SIG-M5 treated with dmso at 0.1 percent for 504 hours (cell line): ENCODE measurements around the gene CXCL8.
A peak's percentile ranks its signal among the peaks of the same experiment; 100 is the strongest.
"Not testable (repeated sequence)": the region's sequence is repeated elsewhere in the genome, so short reads cannot be mapped to it uniquely, and the experiment has no call there.

Experiments used
- DNase-seq: peaks from one replicate; lab custom pipeline; 2025; ENCODE audit not compliant: unreplicated experiment; lab: John Stamatoyannopoulos, UW

CXCL8 gene

GRCh38 chr4:73740353-73740778 lies at the start of gene CXCL8:
CXCL8 (plus strand) TSS chr4:73740569; CDS start chr4:73740659, 90 bp downstream.
- peak; percentile 88 for DNase-seq

DNA sequence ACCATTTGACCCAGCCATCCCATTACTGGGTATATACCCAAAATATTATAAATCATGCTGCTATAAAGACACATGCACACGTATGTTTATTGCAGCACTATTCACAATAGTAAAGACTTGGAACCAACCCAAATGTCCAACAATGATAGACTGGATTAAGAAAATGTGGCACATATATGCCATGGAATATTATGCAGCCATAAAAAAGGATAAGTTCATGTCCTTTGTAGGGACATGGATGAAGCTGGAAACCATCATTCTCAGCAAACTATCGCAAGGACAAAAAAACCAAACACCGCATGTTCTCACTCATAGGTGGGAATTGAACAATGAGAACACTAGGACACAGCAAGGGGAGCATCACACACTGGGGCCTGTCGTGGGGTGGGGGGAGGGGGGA lies 49.2 kb upstream of the CXCL8 start:
- not testable (repeated sequence) for DNase-seq

DNA sequence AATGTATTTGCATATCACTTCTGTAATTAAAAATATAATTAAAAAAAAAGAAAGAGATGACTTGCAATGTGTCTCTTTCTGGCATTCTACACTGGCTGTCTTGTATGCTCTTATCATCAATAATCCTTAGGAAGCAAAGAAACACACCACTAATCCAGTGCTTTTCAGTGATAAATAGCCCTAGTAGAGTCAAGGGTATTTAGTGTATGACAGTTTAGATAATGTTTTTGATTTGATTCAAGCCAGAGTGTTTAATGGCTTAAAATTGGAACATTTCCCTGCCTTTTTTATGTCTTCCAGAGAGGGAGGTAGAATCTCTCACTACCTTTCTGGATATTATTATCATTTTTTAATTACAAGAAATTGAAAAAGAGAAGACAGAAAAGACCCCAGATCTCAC lies 48.6 kb upstream of the CXCL8 start:
- no peak for DNase-seq

DNA sequence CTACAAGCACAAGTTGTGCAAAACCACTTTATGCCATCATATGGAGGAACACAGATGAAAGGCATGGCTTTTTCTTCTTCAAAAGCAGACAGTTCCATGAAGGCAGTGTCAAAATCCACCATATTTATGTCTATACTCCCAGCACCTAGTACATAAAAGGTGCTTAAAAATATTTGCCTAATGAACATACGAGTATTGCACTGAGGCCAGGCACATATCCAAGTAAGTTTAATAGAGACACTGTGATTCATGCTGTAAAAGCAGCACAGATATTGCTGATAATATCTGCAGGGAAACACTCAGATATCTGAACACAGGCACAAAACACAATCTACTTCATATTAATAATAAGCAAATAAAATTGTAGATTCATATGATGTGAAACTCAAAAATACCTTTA lies 48.1 kb upstream of the CXCL8 start:
- DNase-seq = no peak

- DNase-seq = no peak
These were observed 47.7 kb upstream of the CXCL8 start for GRCh38 chr4:73692701-73693100.

DNA sequence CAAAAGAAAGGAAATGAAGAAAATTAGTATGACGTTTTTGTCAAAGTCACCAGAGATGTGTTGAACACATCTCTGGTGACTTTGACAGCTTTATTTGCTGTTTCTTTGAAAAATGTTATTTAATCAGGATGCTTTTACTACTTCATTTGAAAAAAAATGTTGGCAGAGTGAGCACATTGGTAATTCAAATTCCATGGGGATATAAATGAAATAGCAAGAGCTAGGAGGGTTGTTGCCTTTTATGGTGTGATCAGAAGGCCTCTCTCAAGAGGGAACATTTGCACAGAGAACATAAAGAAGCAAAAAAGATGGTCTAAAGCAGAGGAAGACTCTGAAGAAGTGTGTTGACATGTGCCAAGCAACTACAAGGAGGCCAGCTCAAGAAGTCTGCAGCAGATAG lies 46.6 kb upstream of the CXCL8 start:
- no peak for DNase-seq

DNA sequence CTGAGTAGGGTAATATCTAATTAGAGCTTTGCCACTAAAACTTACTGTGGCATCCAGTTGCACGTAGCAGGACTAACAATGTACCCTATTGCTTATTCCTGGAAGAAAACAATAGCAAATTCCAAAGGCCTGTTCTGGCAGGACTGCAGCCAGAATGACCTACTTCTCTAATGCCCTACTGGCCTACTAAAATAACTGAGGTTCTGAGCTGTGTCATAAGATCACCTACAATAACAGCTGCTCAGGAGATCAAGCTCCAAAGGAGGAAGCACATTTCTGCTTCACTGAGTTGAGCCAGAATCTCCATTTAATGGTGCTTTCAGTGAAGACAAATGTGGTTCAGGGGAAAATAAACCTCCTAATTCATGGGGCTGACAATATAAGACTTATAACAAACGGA lies 42.2 kb upstream of the CXCL8 start:
- DNase-seq = no peak

DNA sequence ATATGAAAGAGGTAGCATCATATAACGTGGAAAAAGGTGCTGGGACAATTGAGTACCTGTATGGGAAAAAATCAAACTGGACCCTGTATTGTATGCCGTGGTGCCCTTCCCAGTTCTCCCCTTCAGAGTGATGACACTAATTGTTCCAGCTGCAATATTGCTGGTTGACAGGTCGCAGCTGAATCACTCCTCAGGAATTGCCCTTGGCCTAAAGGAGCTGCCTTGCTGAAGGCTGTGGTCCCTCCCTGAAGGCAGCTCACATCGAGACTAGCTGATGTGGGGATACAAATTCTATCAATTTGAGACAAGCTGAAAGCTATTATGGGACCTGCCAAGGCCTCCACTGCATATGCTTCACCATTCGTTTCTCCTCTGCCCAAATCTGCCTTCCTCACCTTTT lies 39.3 kb upstream of the CXCL8 start:
- DNase-seq = no peak

- DNase-seq = no peak
These were observed 37.5 kb upstream of the CXCL8 start for GRCh38 chr4:73702796-73703287.

DNA sequence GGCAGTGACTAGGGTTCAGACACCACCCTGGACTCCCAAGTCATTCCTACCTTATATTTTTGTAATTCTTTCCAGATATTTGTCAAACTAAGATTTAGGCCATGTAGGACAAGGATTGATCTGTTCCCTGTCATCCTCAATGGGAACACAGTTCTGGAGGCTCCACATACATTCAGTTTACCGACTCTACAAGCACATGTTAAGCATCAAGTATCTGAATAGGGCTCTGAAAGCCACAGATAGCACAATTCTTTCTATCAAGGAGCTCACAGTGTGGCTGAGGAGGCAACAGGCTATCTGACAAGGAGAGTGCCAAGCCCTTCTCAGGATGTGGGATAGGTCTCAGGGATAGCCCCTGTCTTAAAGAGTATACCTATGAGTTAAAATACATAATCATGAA lies 37.0 kb upstream of the CXCL8 start:
- no peak for DNase-seq

DNA sequence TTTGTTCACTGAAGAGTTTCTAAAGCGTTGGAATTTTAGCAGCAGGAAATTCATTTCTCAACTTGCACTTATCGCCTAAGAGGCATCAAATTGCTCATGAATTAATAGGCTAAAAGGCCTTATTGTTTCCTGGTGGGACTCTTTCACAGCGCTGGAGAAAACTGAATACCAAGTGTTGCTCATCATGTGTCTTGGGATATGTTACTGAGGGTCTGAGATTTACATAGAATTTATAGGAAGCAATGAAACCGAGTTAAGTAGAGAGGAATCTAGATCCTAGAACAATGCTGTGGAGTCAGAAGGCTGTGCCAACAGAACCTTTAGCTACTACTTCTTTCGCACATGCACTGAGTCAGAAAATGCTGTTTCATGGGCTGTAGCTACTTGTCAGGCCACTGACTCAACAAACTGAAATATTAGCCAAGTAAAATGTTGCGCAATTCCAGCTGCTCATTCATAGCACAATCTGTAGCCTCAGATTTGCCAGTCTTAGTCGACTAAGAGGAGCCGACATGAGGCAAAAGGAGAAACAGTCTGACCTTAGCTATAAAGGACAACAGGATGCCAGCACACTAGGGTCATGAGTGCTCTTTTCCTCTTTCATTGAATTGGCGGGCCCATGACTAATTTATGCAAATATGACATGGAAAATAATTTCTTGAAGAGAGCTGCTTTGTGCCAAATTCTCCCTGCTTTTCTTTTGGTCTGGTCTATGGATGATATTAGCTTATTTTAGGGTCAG lies 35.9 kb upstream of the CXCL8 start:
- DNase-seq = peak; percentile 96

DNA sequence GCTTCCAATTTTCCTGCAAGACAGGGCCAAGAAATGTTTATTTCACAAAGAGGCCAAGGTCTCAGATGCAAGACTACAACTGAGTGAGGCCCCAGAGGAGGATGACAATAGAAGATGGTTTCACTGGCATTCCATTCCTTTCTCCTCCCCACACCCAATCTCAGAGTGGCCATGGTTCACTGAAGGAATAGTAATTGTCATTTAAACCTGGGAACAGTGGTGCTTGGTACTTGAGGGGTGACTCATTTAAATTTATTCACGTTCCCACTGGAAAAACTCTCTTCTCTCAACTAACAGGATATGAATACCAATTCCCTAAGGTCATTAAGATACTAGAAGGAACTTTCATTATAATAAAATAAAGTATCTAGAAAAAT lies 35.3 kb upstream of the CXCL8 start:
- no peak for DNase-seq

GRCh38 chr4:73705721-73706120 lies 34.6 kb upstream of the CXCL8 start:
- no peak for DNase-seq

- no peak for DNase-seq
These were observed 33.6 kb upstream of the CXCL8 start for GRCh38 chr4:73706811-73707210.

DNA sequence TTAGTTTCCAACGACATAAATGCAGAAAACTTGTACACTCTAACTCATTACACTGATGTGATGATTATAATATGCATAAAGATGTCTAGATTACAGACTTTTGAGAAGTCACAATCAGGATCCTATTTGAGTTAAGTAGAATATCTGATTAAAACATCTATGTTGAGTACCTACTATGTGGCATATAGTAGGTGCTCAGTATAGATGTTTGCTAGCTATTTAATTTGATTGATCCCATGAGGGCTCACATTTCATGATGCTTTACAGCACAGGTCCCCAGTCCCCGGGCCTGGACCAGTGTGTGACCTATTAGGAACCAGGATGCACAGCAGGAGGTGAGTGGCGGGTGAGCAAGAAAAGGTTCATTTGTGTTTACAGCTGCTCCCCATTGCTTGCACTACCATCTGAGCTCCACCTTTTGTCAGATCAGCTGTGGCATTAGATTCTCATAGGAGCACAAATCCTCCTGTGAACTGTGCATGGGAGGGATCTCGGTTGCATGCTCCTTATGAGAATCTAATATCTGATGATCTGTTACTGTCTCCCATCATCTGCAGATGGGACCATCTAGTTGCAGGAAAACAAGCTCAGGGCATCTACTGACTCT lies 33.0 kb upstream of the CXCL8 start:
- no peak for DNase-seq

DNA sequence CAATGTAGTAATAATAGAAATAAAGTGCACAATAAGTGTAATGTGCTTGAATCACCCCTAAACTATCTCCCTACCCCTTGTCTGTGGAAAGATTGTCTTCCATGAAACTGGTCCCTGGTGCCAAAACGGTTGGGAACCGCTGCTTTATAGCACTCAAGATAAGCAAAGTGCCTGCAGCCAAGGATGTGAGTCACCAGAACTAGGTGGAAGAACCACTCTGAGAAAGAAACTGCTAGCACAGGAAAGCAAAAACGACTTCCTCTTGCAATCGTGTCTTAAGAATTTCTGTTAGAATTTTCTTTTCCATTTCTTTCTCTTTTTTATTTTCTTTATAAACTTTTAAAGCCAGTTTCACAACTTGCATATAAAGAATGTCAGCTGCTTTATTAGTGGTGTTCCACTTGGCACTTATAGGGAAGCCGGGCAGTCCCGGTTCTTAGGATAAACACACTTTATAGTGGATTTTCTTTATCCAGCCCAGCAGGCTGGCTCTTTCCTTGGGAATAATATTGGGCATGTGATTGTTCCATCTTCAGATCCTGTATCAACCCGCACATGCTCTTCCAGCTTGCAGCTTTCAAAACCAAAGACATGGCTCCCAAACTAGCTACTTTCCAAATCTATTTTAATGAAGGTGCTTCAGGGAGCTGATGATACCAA lies 32.3 kb upstream of the CXCL8 start:
- peak; percentile 86 for DNase-seq

GRCh38 chr4:73709451-73710033 lies 30.8 kb upstream of the CXCL8 start:
- DNase-seq = peak; percentile 73

DNA sequence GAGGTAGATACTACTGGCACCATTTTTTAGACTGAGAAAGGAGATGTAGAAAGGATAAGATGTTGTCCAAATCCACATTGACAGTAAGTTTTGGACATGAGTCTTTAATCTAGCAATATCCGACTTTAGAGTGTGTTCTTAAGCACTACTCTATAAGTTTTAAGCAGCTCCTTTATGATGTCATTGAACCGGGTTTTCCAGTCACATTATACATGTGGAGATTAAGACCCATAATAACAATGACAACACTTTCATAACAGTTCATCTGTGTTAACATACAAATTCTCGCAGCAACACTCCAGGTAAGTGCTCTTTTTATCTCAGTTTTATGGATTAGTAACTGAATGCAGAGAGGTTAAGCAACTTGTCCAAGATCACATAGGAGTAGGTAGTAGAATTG lies 30.3 kb upstream of the CXCL8 start:
- no peak for DNase-seq

GRCh38 chr4:73711989-73712388 lies 28.4 kb upstream of the CXCL8 start:
- no peak for DNase-seq

GRCh38 chr4:73713650-73714049 lies 26.7 kb upstream of the CXCL8 start:
- DNase-seq = no peak

DNA sequence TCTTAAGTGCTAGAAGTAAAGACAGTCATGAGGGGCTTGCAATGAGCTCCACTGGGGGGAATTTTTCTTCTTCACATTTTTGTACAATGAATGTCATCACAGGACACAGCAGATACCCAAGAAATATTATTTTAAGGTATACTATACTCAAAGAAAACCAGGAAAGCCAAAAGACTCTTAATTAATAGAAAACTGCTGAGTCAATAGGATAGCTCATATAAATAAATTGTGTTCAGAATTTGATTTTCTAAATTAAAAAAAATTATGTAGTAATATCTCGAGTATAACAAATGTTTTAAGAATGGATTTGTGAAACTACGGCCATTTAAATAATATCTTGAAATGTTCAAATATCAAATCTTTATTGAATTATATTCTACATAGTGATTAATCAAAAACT lies 25.7 kb upstream of the CXCL8 start:
- no peak for DNase-seq

- DNase-seq = no peak
These were observed 24.7 kb upstream of the CXCL8 start for GRCh38 chr4:73715659-73716058.
